PC-3 (cell line): ENCODE results near the gene ETHE1. TPM values are rescaled to one million over a fixed set of nuclear protein-coding genes. Genes with fewer than 3 reads are reported as not detected.

ENCODE experiments used
- ATAC-seq: fragments of 200-7000 bp; cut with Tn5 transposase; 2 replicates; pipeline ENCODE4 v1.9.1; 2020; ENCODE audit warnings: mild to moderate bottlenecking, moderate library complexity
- BruUV-seq: library from RNA; stranded (reverse); fragments of 400-500 nt; replicated peaks from 2 replicates; lab custom pipeline; 2021; lab: Mats Ljungman, UMichigan
- CTCF ChIA-PET: fragments of 300-600 bp; sonication (Branson Sonifier 250); formaldehyde crosslinking; loops from one replicate; lab custom pipeline; 2022; ENCODE audit warnings: antibody characterized with exemption; lab: Charles Lee
- POLR2A ChIA-PET: fragments of 300-600 bp; sonication (Branson Sonifier 250); formaldehyde crosslinking; loops from one replicate; lab custom pipeline; 2022; ENCODE audit warnings: antibody characterized with exemption; ENCODE audit not compliant: unreplicated experiment; lab: Charles Lee
- DNase-seq: peaks from one replicate; pipeline ENCODE4 v3.0.0-alpha.2; 2015
- H2AFZ ChIP-seq: fragments of 300-600 bp; sonication (generic); 2 replicates; pipeline ENCODE4 v1.6.0; 2016; ENCODE audit warnings: antibody characterized with exemption, low read length
- H3F3A ChIP-seq: fragments of 300-600 bp; sonication (generic); one replicate; pipeline ENCODE4 v1.6.0; 2017; ENCODE audit warnings: antibody characterized with exemption, low read length, control low read depth, mild to moderate bottlenecking; ENCODE audit not compliant: unreplicated experiment
- H3K27ac ChIP-seq: fragments of 300-600 bp; sonication (generic); 2 replicates; pipeline ENCODE4 v1.5.1; 2016; ENCODE audit warnings: mild to moderate bottlenecking, low read length
- H3K27me3 ChIP-seq: fragments of 300-600 bp; sonication (generic); 2 replicates; pipeline ENCODE4 v1.6.1; 2016; ENCODE audit warnings: low read length, mixed read lengths
- H3K36me3 ChIP-seq: fragments of 300-600 bp; sonication (generic); 2 replicates; pipeline ENCODE4 v1.6.1; 2016; ENCODE audit warnings: low read depth, mixed run types, low read length, mixed read lengths
- H3K4me1 ChIP-seq: fragments of 300-600 bp; sonication (generic); 2 replicates; pipeline ENCODE4 v1.5.1; 2016; ENCODE audit warnings: low read length; ENCODE audit not compliant: insufficient read depth
- H3K4me2 ChIP-seq: fragments of 300-600 bp; sonication (generic); 2 replicates; pipeline ENCODE4 v1.6.0; 2016; ENCODE audit warnings: low read length
- H3K4me3 ChIP-seq: fragments of 300-600 bp; sonication (generic); 2 replicates; pipeline ENCODE4 v1.5.1; 2016; ENCODE audit warnings: mild to moderate bottlenecking, low read length, mixed read lengths
- H3K79me2 ChIP-seq: fragments of 300-600 bp; sonication (generic); 2 replicates; pipeline ENCODE4 v1.6.1; 2017; ENCODE audit warnings: low read length, mixed read lengths
- H3K9ac ChIP-seq: fragments of 300-600 bp; sonication (generic); 2 replicates; pipeline ENCODE4 v1.6.0; 2016; ENCODE audit warnings: mild to moderate bottlenecking, low read length
- H3K9me2 ChIP-seq: fragments of 300-600 bp; sonication (generic); replicated peaks from 2 replicates; pipeline ENCODE4 v1.6.1; 2016; ENCODE audit warnings: mixed run types, low read length, mixed read lengths
- H3K9me3 ChIP-seq: fragments of 300-600 bp; sonication (generic); 2 replicates; pipeline ENCODE4 v1.6.1; 2016; ENCODE audit warnings: low read length, mixed read lengths
- H4K20me1 ChIP-seq: fragments of 300-600 bp; sonication (generic); 2 replicates; pipeline ENCODE4 v1.6.1; 2016; ENCODE audit warnings: low read length, mixed read lengths
- CTCF ChIP-seq: fragments of 300-600 bp; sonication (generic); conservative IDR thresholded peaks from 2 replicates; pipeline ENCODE4 v1.5.1; 2017; ENCODE audit warnings: antibody characterized with exemption, low read depth, mild to moderate bottlenecking, low read length
- EZH2 ChIP-seq: fragments of 300-600 bp; sonication (generic); IDR thresholded peaks from one replicate; pipeline ENCODE4 v1.6.1; 2017; ENCODE audit warnings: antibody characterized with exemption, mild to moderate bottlenecking, low read length; ENCODE audit not compliant: unreplicated experiment
- EZH2phosphoT487 ChIP-seq: fragments of 300-600 bp; sonication (generic); IDR thresholded peaks from 2 replicates; pipeline ENCODE4 v1.6.1; 2018; ENCODE audit warnings: mild to moderate bottlenecking, antibody characterized with exemption, low read length, borderline replicate concordance
- intact Hi-C: fragments of 100-400 bp; cut with micrococcal nuclease; formaldehyde crosslinking; loops from 2 replicates; pipeline ENCODE4 v1.9.0; 2023
- total RNA-seq: library from RNA; depleted of rRNA; stranded (reverse); fragments of >200 nt; gene quantifications from 2 replicates; pipeline ENCODE4 v1.2.3, GENCODE V29; 2014

ETHE1 gene
- total RNA-seq, 1 experiment from 2014 or later = 34.2 TPM

GRCh38 chr19:43552616-43553015, 25.6 kb upstream of the ETHE1 start:
- ChIA-PET CTCF (no interaction called here), POLR2A (no interaction called here)
- no peaks in the 10 kb centered on the region for H4K20me1 ChIP-seq
- no peak for TF ChIP-seq CTCF
- TF ChIP-seq EZH2phosphoT487 = no peak
- TF ChIP-seq EZH2 = no peak
- no peak overlapping the region for H3K9ac ChIP-seq
- no peak overlapping the region for H3K27ac ChIP-seq
- H3K79me2 ChIP-seq = no peaks in the 10 kb centered on the region
- H2AFZ ChIP-seq = no peak overlapping the region
- no TSS peak for BruUV-seq
- intact Hi-C loops = no loop called here
- H3K4me2 ChIP-seq = no peak overlapping the region
- H3K4me3 ChIP-seq = no peak overlapping the region
- ATAC-seq (no peak), DNase-seq (no peak)
- H3K9me3 ChIP-seq = no peaks in the 10 kb centered on the region
- no peaks in the 10 kb centered on the region for H3K36me3 ChIP-seq
- no peaks in the 10 kb centered on the region for H3K9me2 ChIP-seq
- H3K27me3 ChIP-seq = no peaks in the 10 kb centered on the region
- H3F3A ChIP-seq = no peaks in the 10 kb centered on the region
- no peaks in the 10 kb centered on the region for H3K4me1 ChIP-seq

GRCh38 chr19:43552198-43552450, 25.1 kb upstream of the ETHE1 start:
- Histone ChIP-seq H2AFZ (no peak overlapping the region), H3K9me2 (no peaks in the 10 kb centered on the region), H4K20me1 (no peaks in the 10 kb centered on the region), H3K36me3 (no peaks in the 10 kb centered on the region), H3K4me3 (no peak overlapping the region), H3K79me2 (no peaks in the 10 kb centered on the region), H3K9me3 (no peaks in the 10 kb centered on the region), H3K4me2 (no peak overlapping the region), H3F3A (no peaks in the 10 kb centered on the region), H3K4me1 (no peaks in the 10 kb centered on the region), H3K27me3 (no peaks in the 10 kb centered on the region), H3K27ac (no peak overlapping the region), H3K9ac (no peak overlapping the region)
- POLR2A ChIA-PET = no interaction called here
- CTCF ChIA-PET = no interaction called here
- DNase-seq (no peak), ATAC-seq (no peak)
- intact Hi-C loops = no loop called here
- TF ChIP-seq CTCF (no peak), EZH2phosphoT487 (no peak), EZH2 (no peak)
- no TSS peak for BruUV-seq

GRCh38 chr19:43551399-43552197, 24.6 kb upstream of the ETHE1 start:
- Histone ChIP-seq H4K20me1 (no peaks in the 10 kb centered on the region), H3K36me3 (no peaks in the 10 kb centered on the region), H3K27ac (no peak overlapping the region), H3K4me1 (no peaks in the 10 kb centered on the region), H3K9me3 (no peaks in the 10 kb centered on the region), H3K4me3 (no peak overlapping the region), H3K79me2 (no peaks in the 10 kb centered on the region), H2AFZ (no peak overlapping the region), H3F3A (no peaks in the 10 kb centered on the region), H3K4me2 (no peak overlapping the region), H3K27me3 (no peaks in the 10 kb centered on the region), H3K9ac (no peak overlapping the region), H3K9me2 (no peaks in the 10 kb centered on the region)
- DNase-seq = no peak
- ATAC-seq = no peak
- BruUV-seq = no TSS peak
- ChIA-PET CTCF (no interaction called here), POLR2A (no interaction called here)
- intact Hi-C loops = no loop called here
- TF ChIP-seq EZH2 (no peak), EZH2phosphoT487 (no peak), CTCF (no peak)
